Heart left ventricle (tissue), 16 donors: Measurements from ENCODE around the gene P4HA3. TPM values are rescaled to one million over a fixed set of nuclear protein-coding genes. Genes with fewer than 3 reads are reported as not detected.

Experiments
- ATAC-seq, 4 donors: fragments of 200-7000 bp; cut with Tn5 transposase; one replicate each; pipeline ENCODE4 v1.9.1; 2020 to 2022; ENCODE audit warnings: moderate library complexity in 4 of 4, mild to moderate bottlenecking in 3 of 4, moderate number of reproducible peaks in 1 of 4
- DNase-seq, 5 donors: peaks; one replicate each; pipeline ENCODE4 v3.0.0-alpha.2; 2020
- H3K27ac ChIP-seq, 12 donors: fragments of 200-600 bp; sonication (generic) in 4 of 12; one replicate each; pipeline versions ENCODE4 v1.5.0 to v1.8.0; 2016 to 2022; ENCODE audit warnings: mild to moderate bottlenecking in 2 of 12
- H3K27me3 ChIP-seq, 9 donors: fragments of 200-600 bp; sonication (generic) in 2 of 9; one replicate each; pipeline versions ENCODE4 v1.5.1 to v1.8.0; 2016 to 2022; ENCODE audit warnings: mild to moderate bottlenecking in 3 of 9
- H3K36me3 ChIP-seq, 9 donors: fragments of 200-600 bp; sonication (generic) in 2 of 9; one replicate each; pipeline versions ENCODE4 v1.5.0 to v1.8.0; 2018 to 2022; ENCODE audit warnings: mild to moderate bottlenecking in 2 of 9
- H3K4me1 ChIP-seq, 12 donors: fragments of 200-600 bp; sonication (generic) in 4 of 12; one replicate each; pipeline versions ENCODE4 v1.5.0 to v1.8.0; 2016 to 2022; ENCODE audit warnings: mild to moderate bottlenecking in 3 of 12
- H3K4me3 ChIP-seq, 12 donors: fragments of 200-600 bp; sonication (generic) in 4 of 12; one replicate each; pipeline versions ENCODE4 v1.5.0 to v1.8.0; 2017 to 2022; ENCODE audit warnings: mild to moderate bottlenecking in 9 of 12, moderate library complexity in 4 of 12
- H3K9me3 ChIP-seq, 12 donors: fragments of 200-600 bp; sonication (generic) in 4 of 12; one replicate each; pipeline versions ENCODE4 v1.5.0 to v1.8.0; 2016 to 2022; ENCODE audit warnings: mild to moderate bottlenecking in 1 of 12
- POLR2A ChIP-seq, 2 donors: fragments of 450-650 bp; IDR thresholded peaks; one replicate each; pipeline ENCODE4 v1.6.1; 2017; ENCODE audit warnings: antibody characterized with exemption in 2 of 2, mild to moderate bottlenecking in 2 of 2, moderate library complexity in 2 of 2
- WGBS, 4 donors: extraction: QIAGEN DNeasy Blood & Tissue Kit in 2 of 4; methylation state at CpG; one replicate each; pipeline versions ENCODE4 v1.1.5 to v1.1.7; 2013 to 2018; 5-methylcytosine and 5-hydroxymethylcytosine counted together
- intact Hi-C, 10 donors: fragments of 100-400 bp; cut with DNase I; formaldehyde crosslinking; loops; one replicate each; pipeline versions ENCODE4 v1.11.1 to v1.14.2; 2022
- polyA plus RNA-seq, 2 donors: library from polyadenylated mRNA; stranded (reverse); fragments of 200-250 nt; gene quantifications; one replicate each; pipeline ENCODE4 v1.2.3, GENCODE V29; 2013
- total RNA-seq, 9 donors: library from RNA; depleted of rRNA in 2 of 9; stranded (reverse); fragments of >200 nt in 2 of 9; fragmentation: NEBNext Ultra II Directional in 3 of 9; extraction: Animal tissue kit (Norgen Biotek cat#: 25700) in 3 of 9; gene quantifications; one replicate each; pipeline versions ENCODE4 v1.1.0 to v1.2.4, GENCODE V29; 2016 to 2023
- TF ChIP-seq, protein P1 (sequence below), 12 donors: fragments of 200-600 bp; sonication (generic) in 4 of 12; IDR thresholded peaks; one replicate each; pipeline versions ENCODE4 v1.5.0 to v1.8.0; 2018 to 2022; ENCODE audit warnings: antibody characterized with exemption in 12 of 12, mild to moderate bottlenecking in 5 of 12
- donor health status: ischemic (EF 13 %, LVEDD 7.1; RV severe dilation, severe dysfunction).
- donor health status: healthy with polysubstance abuse.
- donor health status: DM: no; HTN: yes; CAD: no.
- donor health status: DM: no; HTN: no; CAD: no.
- donor health status: ischemic (EF 25% LVEDD 6.9; RV normal size, moderate dysfunction).
- donor health status: ischemic (EF 25% LVEDD 5.7; RV mildly dilated, moderate dysfunction).
- donor health status: healthy.
- donor health status: DM: yes; HTN: yes; CAD: no.
- donor health status: ischemic (EF 35%, LVEDD 5.7; RV mildly dilated, moderate dysfunction).
- donor health status: nonischemic (EF 11% LVEDD 7.7; RV severe dilation, severe dysfunction).
- donor health status: DM: yes; HTN: yes; CAD: no.
- donor health status: PGD.
- donor health status: ischemic (EF 29% LVEDD 5.4; RV normal size, mild dysfunction).
- donor health status: nonischemic (EF 23%, LVEDD 6.1; RV moderate dilation, normal function).

The P4HA3 gene
- total and polyA plus RNA-seq, 11 donors: 0.15 to 1.2 (median 0.54) TPM; not detected in 4

GRCh38 chr11:74220376-74220775, 91.1 kb downstream of the P4HA3 start:
- 97 to 100% (median 100%) methylated on average over 1 of the region's 1 CpG for WGBS, 4 donors
- ATAC-seq (no peak), DNase-seq (no peak)
- no peaks in the 10 kb centered on the region for H3K27me3 ChIP-seq
- peaks cover 0 to 7% (median 3%) of the 10 kb centered on the region in 9 donors for H3K36me3 ChIP-seq
- H3K9me3 ChIP-seq: no peaks in the 10 kb centered on the region
- H3K27ac ChIP-seq: no peak overlapping the region
- H3K4me1 ChIP-seq: no peaks in the 10 kb centered on the region
- intact Hi-C loops: no loop called here
- TF ChIP-seq, protein P1, sequence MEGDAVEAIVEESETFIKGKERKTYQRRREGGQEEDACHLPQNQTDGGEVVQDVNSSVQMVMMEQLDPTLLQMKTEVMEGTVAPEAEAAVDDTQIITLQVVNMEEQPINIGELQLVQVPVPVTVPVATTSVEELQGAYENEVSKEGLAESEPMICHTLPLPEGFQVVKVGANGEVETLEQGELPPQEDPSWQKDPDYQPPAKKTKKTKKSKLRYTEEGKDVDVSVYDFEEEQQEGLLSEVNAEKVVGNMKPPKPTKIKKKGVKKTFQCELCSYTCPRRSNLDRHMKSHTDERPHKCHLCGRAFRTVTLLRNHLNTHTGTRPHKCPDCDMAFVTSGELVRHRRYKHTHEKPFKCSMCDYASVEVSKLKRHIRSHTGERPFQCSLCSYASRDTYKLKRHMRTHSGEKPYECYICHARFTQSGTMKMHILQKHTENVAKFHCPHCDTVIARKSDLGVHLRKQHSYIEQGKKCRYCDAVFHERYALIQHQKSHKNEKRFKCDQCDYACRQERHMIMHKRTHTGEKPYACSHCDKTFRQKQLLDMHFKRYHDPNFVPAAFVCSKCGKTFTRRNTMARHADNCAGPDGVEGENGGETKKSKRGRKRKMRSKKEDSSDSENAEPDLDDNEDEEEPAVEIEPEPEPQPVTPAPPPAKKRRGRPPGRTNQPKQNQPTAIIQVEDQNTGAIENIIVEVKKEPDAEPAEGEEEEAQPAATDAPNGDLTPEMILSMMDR (IDR thresholded peaks at IDR 0.05): no peak
- no peak for TF ChIP-seq POLR2A (IDR thresholded peaks at IDR 0.05)
- H3K4me3 ChIP-seq: no peak overlapping the region

Other genes with a start within 250 kb of the P4HA3 start
- 10 to 100 TPM in 7 of 9 donors, 1 to 10 TPM in 2; 9.7 to 18.7 (median 14.9) TPM for gene C2CD3, start 140.6 kb downstream of the P4HA3 start, total RNA-seq
- gene C2CD3, start 140.6 kb downstream of the P4HA3 start, polyA plus RNA-seq: 10 to 100 TPM in 1 of 2 donors, 1 to 10 TPM in 1; 6.5 to 12.5 TPM
- gene PPME1, start 140.4 kb downstream of the P4HA3 start, total RNA-seq: 10 to 100 TPM; 23.1 to 31.5 (median 28.5) TPM
- 10 to 100 TPM; 21.3 to 40.5 TPM for gene PPME1, start 140.4 kb downstream of the P4HA3 start, polyA plus RNA-seq
- gene PGM2L1, start 86.8 kb upstream of the P4HA3 start, total RNA-seq: 1 to 10 TPM; 1.4 to 3.1 (median 1.8) TPM
- 1 to 10 TPM in 1 of 2 donors, under 1 TPM in 1; 0.57 to 2.3 TPM for gene PGM2L1, start 86.8 kb upstream of the P4HA3 start, polyA plus RNA-seq
- gene KCNE3, start 155.9 kb upstream of the P4HA3 start, total RNA-seq: 1 to 10 TPM; 1.3 to 9.5 (median 2.4) TPM
- 1 to 10 TPM; 1.3 to 1.4 TPM for gene KCNE3, start 155.9 kb upstream of the P4HA3 start, polyA plus RNA-seq
- gene LIPT2, start 182.1 kb upstream of the P4HA3 start, total RNA-seq: 1 to 10 TPM in 8 of 9 donors, under 1 TPM in 1; 0.93 to 3.9 (median 1.6) TPM
- gene LIPT2, start 182.1 kb upstream of the P4HA3 start, polyA plus RNA-seq: 1 to 10 TPM in 1 of 2 donors, under 1 TPM in 1; 0.64 to 1.3 TPM